H9 (cell line): ENCODE data around the gene LINGO4. TPM values are rescaled to one million over a fixed set of nuclear protein-coding genes. Genes with fewer than 3 reads are reported as not detected.

Experiments
- DNase-seq: peaks from one replicate; pipeline ENCODE4 v3.0.0-alpha.2; 2017
- H2AFZ ChIP-seq: one replicate; pipeline ENCODE4 v1.6.1; 2013; ENCODE audit warnings: mild to moderate bottlenecking, low read length, control low read depth, moderate library complexity
- H2AK5ac ChIP-seq: 2 replicates; pipeline ENCODE4 v1.6.1; 2013; ENCODE audit warnings: low read length, control low read depth, mixed read lengths; ENCODE audit not compliant: insufficient read length
- H2BK120ac ChIP-seq: one replicate; pipeline ENCODE4 v1.6.1; 2013; ENCODE audit warnings: low read depth, mild to moderate bottlenecking, low read length, control low read depth, inconsistent platforms; ENCODE audit not compliant: poor library complexity, severe bottlenecking
- H2BK12ac ChIP-seq: 2 replicates; pipeline ENCODE4 v1.6.1; 2013; ENCODE audit warnings: low read length, control low read depth, mixed read lengths, low read depth; ENCODE audit not compliant: insufficient read length
- H2BK15ac ChIP-seq: 2 replicates; pipeline ENCODE4 v1.6.1; 2013; ENCODE audit warnings: low read depth, low read length, control low read depth
- H2BK20ac ChIP-seq: one replicate; pipeline ENCODE4 v1.6.1; 2013; ENCODE audit warnings: low read depth, mild to moderate bottlenecking, low read length, control low read depth, inconsistent platforms; ENCODE audit not compliant: poor library complexity, severe bottlenecking
- H2BK5ac ChIP-seq: 2 replicates; pipeline ENCODE4 v1.6.1; 2013; ENCODE audit warnings: low read length, control low read depth, mixed read lengths; ENCODE audit not compliant: insufficient read length
- H3K14ac ChIP-seq: 2 replicates; pipeline ENCODE4 v1.6.1; 2013; ENCODE audit warnings: low read length, control low read depth; ENCODE audit not compliant: insufficient read depth
- H3K18ac ChIP-seq: 2 replicates; pipeline ENCODE4 v1.6.1; 2013; ENCODE audit warnings: low read depth, mild to moderate bottlenecking, mixed read lengths, low read length, control low read depth; ENCODE audit not compliant: insufficient read length
- H3K23ac ChIP-seq: 2 replicates; pipeline ENCODE4 v1.6.1; 2013; ENCODE audit warnings: low read length, control low read depth, mixed read lengths, low read depth; ENCODE audit not compliant: insufficient read length
- H3K23me2 ChIP-seq: 2 replicates; pipeline ENCODE4 v1.6.1; 2013; ENCODE audit warnings: low read depth, mild to moderate bottlenecking, mixed read lengths, low read length, control low read depth; ENCODE audit not compliant: insufficient read length, poor library complexity, severe bottlenecking
- H3K27ac ChIP-seq: 2 replicates; pipeline ENCODE4 v1.5.1; 2013; ENCODE audit warnings: low read length, control low read depth, mixed read lengths, low read depth; ENCODE audit not compliant: insufficient read length
- H3K27me3 ChIP-seq: 2 replicates; pipeline ENCODE4 v1.6.1; 2013; ENCODE audit warnings: low read length, control low read depth, inconsistent platforms; ENCODE audit not compliant: insufficient read depth
- H3K4ac ChIP-seq: 2 replicates; pipeline ENCODE4 v1.6.1; 2013; ENCODE audit warnings: low read depth, mild to moderate bottlenecking, control low read depth, inconsistent platforms, low read length, moderate library complexity
- H3K4me1 ChIP-seq: 2 replicates; pipeline ENCODE4 v1.6.1; 2013; ENCODE audit warnings: low read length, control low read depth, inconsistent platforms; ENCODE audit not compliant: insufficient read depth
- H3K4me2 ChIP-seq: 2 replicates; pipeline ENCODE4 v1.6.1; 2013; ENCODE audit warnings: low read length, control low read depth, mixed read lengths; ENCODE audit not compliant: insufficient read length, insufficient read depth
- H3K56ac ChIP-seq: 2 replicates; pipeline ENCODE4 v1.6.1; 2013; ENCODE audit warnings: low read depth, mild to moderate bottlenecking, mixed read lengths, low read length, control low read depth; ENCODE audit not compliant: insufficient read length
- H3K79me1 ChIP-seq: 2 replicates; pipeline ENCODE4 v1.6.1; 2013; ENCODE audit warnings: low read depth, mild to moderate bottlenecking, moderate library complexity, low read length, control low read depth, inconsistent platforms; ENCODE audit not compliant: insufficient read depth, poor library complexity, severe bottlenecking
- H3K79me2 ChIP-seq: 2 replicates; pipeline ENCODE4 v1.6.1; 2013; ENCODE audit warnings: low read length, control low read depth, inconsistent platforms; ENCODE audit not compliant: insufficient read depth
- H3K9ac ChIP-seq: 2 replicates; pipeline ENCODE4 v1.6.1; 2013; ENCODE audit warnings: low read length, control low read depth, mixed read lengths; ENCODE audit not compliant: insufficient read length; ENCODE audit errors: extremely low read depth
- H3K9me3 ChIP-seq: one replicate; pipeline ENCODE4 v1.6.1; 2013; ENCODE audit warnings: low read depth, low read length, inconsistent platforms; ENCODE audit not compliant: control insufficient read depth
- H3T11ph ChIP-seq: one replicate; pipeline ENCODE4 v1.6.1; 2013; ENCODE audit warnings: mild to moderate bottlenecking, low read length, control low read depth, inconsistent platforms
- H4K20me1 ChIP-seq: one replicate; pipeline ENCODE4 v1.6.1; 2013; ENCODE audit not compliant: control insufficient read depth, insufficient read length, insufficient read depth
- H4K5ac ChIP-seq: 2 replicates; pipeline ENCODE4 v1.6.1; 2013; ENCODE audit warnings: low read depth, mild to moderate bottlenecking, mixed read lengths, low read length, control low read depth; ENCODE audit not compliant: insufficient read length
- H4K8ac ChIP-seq: replicated peaks from 2 replicates; pipeline ENCODE4 v1.6.1; 2013; ENCODE audit warnings: low read length, control low read depth, mixed read lengths, low read depth; ENCODE audit not compliant: insufficient read length
- H4K91ac ChIP-seq: 2 replicates; pipeline ENCODE4 v1.6.1; 2013; ENCODE audit warnings: low read depth, mild to moderate bottlenecking, moderate library complexity, mixed read lengths, low read length, control low read depth; ENCODE audit not compliant: insufficient read length
- H3K27ac Mint-ChIP-seq, 3 experiments: 2 replicates in 2 of 3; 3 replicates in 1 of 3; pipeline ENCODE4 v1.8.0; 2020 to 2021; ENCODE audit warnings: mixed read lengths in 3 of 3, mild to moderate bottlenecking in 1 of 3, moderate library complexity in 1 of 3
- H3K27me3 Mint-ChIP-seq: 2 replicates; pipeline ENCODE4 v1.8.0; 2021; ENCODE audit warnings: low read depth, mild to moderate bottlenecking, moderate library complexity, mixed read lengths
- H3K36me3 Mint-ChIP-seq, 3 experiments: 2 replicates in 2 of 3; 3 replicates in 1 of 3; pipeline ENCODE4 v1.8.0; 2020 to 2021; ENCODE audit warnings: low read depth in 3 of 3, mixed read lengths in 3 of 3; ENCODE audit not compliant: insufficient read depth in 1 of 3
- H3K4me1 Mint-ChIP-seq, 2 experiments: 2 replicates each; pipeline ENCODE4 v1.8.0; 2020; ENCODE audit warnings: mixed read lengths in 2 of 2
- H3K4me3 Mint-ChIP-seq, 2 experiments: 2 replicates in 1 of 2; 3 replicates in 1 of 2; pipeline ENCODE4 v1.8.0; 2020 to 2021; ENCODE audit warnings: mild to moderate bottlenecking in 2 of 2, mixed read lengths in 2 of 2, moderate library complexity in 1 of 2
- H3K9me3 Mint-ChIP-seq, 2 experiments: 2 replicates in 1 of 2; 3 replicates in 1 of 2; pipeline ENCODE4 v1.8.0; 2020; ENCODE audit warnings: mild to moderate bottlenecking in 2 of 2, mixed read lengths in 2 of 2, moderate library complexity in 1 of 2
- CTCF ChIP-seq: fragments of 200-600 bp; sonication (generic); conservative IDR thresholded peaks from 3 replicates; pipeline ENCODE4 v1.8.0; 2021; ENCODE audit warnings: antibody characterized with exemption, mild to moderate bottlenecking
- WGBS: extraction: QIAGEN DNeasy Blood & Tissue Kit; methylation state at CpG from one replicate; pipeline ENCODE4 v1.1.7; 2013; ENCODE audit warnings: missing lambda C conversion rate, low lambda C conversion rate, mixed read lengths; ENCODE audit not compliant: insufficient read length; ENCODE audit errors: extremely low coverage; 5-methylcytosine and 5-hydroxymethylcytosine counted together
- total RNA-seq: library from RNA; stranded (reverse); gene quantifications from 2 replicates; pipeline ENCODE4 v1.2.1, GENCODE V29; 2021

Gene LINGO4
- total RNA-seq, 1 experiment from 2014 or later: not detected

GRCh38 chr1:151756291-151756690 lies 48.9 kb downstream of the LINGO4 start:
- Histone ChIP-seq H2BK20ac (no peak overlapping the region), H3K27me3 (no peaks in the 10 kb centered on the region), H3K4me2 (no peak overlapping the region), H4K20me1 (no peaks in the 10 kb centered on the region), H3K27ac (no peak overlapping the region), H3K9me3 (no peaks in the 10 kb centered on the region), H2BK5ac (no peak overlapping the region), H3K56ac (no peak overlapping the region), H2AFZ (no peak overlapping the region), H3K23me2 (no peaks in the 10 kb centered on the region), H3K9ac (no peak overlapping the region), H2BK120ac (no peak overlapping the region), H3K4ac (no peak overlapping the region), H3K14ac (no peak overlapping the region), H3K79me1 (no peaks in the 10 kb centered on the region), H2BK12ac (no peak overlapping the region), H3K23ac (no peak overlapping the region), H3K18ac (no peak overlapping the region), H2BK15ac (no peak overlapping the region), H4K8ac (no peak overlapping the region), H4K5ac (no peak overlapping the region), H3K4me1 (no peaks in the 10 kb centered on the region), H4K91ac (no peak overlapping the region), H3T11ph (no peak overlapping the region), H2AK5ac (no peak overlapping the region), H3K79me2 (no peaks in the 10 kb centered on the region)
- no peak for TF ChIP-seq CTCF
- Mint-ChIP-seq H3K9me3 (no peaks in the 10 kb centered on the region), H3K4me3 (no peak overlapping the region), H3K27me3 (peaks cover under 1% of the 10 kb centered on the region; the same call in 1 of the 2 replicates), H3K27ac (no peak overlapping the region), H3K4me1 (no peaks in the 10 kb centered on the region), H3K36me3 (peaks cover 13 to 29% (median 22%) of the 10 kb centered on the region in 3 experiments; a peak in 6 of 7 replicates)
- no peak for DNase-seq
- no CpG with 5 or more reads among the region's 1 CpG for WGBS

Other genes starting within 250 kb of the LINGO4 start
- 48.9 and 53.3 TPM in 2 replicates for gene SNX27, start 193.4 kb downstream of the LINGO4 start, total RNA-seq
- gene CELF3, start 88.6 kb downstream of the LINGO4 start, total RNA-seq: 0.90 and 1.0 TPM in 2 replicates
- gene RIIAD1, start 83.9 kb downstream of the LINGO4 start, total RNA-seq: 1.4 TPM in 1 of 2 replicates, not detected in the other
- 100 and 102 TPM in 2 replicates for gene MRPL9, start 41.9 kb downstream of the LINGO4 start, total RNA-seq
- gene TDRKH, start 14.9 kb downstream of the LINGO4 start, total RNA-seq: 24.0 and 24.1 TPM in 2 replicates
- 0.46 and 0.52 TPM in 2 replicates for gene RORC, start 26.4 kb upstream of the LINGO4 start, total RNA-seq
- gene C2CD4D, start 34.4 kb upstream of the LINGO4 start, total RNA-seq: 0.79 and 0.86 TPM in 2 replicates
- gene THEM5, start 48.3 kb upstream of the LINGO4 start, total RNA-seq: not detected in 2 replicates
- 8.8 and 10.5 TPM in 2 replicates for gene THEM4, start 104.1 kb upstream of the LINGO4 start, total RNA-seq
- 160 and 162 TPM in 2 replicates for gene S100A10, start 188.4 kb upstream of the LINGO4 start, total RNA-seq
- gene S100A11, start 231.6 kb upstream of the LINGO4 start, total RNA-seq: 302 and 303 TPM in 2 replicates